GM13977 (cell line): ENCODE results near the gene MKX.

Experiments
- DNase-seq: peaks from one replicate; pipeline ENCODE4 v3.0.0; 2012; ENCODE audit warnings: low spot score
- in situ Hi-C: fragments of 300-500 bp; cut with MboI; formaldehyde crosslinking; loops from one replicate; pipeline ENCODE4 v1.12.0; 2022; ENCODE audit warnings: low sequenced_read_pairs, low pct_unique_long_range_greater_than_20kb, mixed read lengths, inconsistent platforms; ENCODE audit not compliant: unreplicated experiment
- TF ChIP-seq, protein P1 (sequence below): IDR thresholded peaks from 2 replicates; pipeline ENCODE4 v1.5.1; 2012; ENCODE audit warnings: mild to moderate bottlenecking, control low read depth; ENCODE audit not compliant: insufficient read depth; ENCODE audit errors: extremely low read depth, missing control alignments

Gene MKX

GRCh38 chr10:27654284-27654683 lies 91.3 kb downstream of the MKX start:
- no peak for DNase-seq
- TF ChIP-seq, protein P1, sequence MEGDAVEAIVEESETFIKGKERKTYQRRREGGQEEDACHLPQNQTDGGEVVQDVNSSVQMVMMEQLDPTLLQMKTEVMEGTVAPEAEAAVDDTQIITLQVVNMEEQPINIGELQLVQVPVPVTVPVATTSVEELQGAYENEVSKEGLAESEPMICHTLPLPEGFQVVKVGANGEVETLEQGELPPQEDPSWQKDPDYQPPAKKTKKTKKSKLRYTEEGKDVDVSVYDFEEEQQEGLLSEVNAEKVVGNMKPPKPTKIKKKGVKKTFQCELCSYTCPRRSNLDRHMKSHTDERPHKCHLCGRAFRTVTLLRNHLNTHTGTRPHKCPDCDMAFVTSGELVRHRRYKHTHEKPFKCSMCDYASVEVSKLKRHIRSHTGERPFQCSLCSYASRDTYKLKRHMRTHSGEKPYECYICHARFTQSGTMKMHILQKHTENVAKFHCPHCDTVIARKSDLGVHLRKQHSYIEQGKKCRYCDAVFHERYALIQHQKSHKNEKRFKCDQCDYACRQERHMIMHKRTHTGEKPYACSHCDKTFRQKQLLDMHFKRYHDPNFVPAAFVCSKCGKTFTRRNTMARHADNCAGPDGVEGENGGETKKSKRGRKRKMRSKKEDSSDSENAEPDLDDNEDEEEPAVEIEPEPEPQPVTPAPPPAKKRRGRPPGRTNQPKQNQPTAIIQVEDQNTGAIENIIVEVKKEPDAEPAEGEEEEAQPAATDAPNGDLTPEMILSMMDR = no peak
- in situ Hi-C loops = loop anchor here (10.0 kb wide), 1 partner anchor 209 kb away; no protein-coding TSS in a partner anchor

- in situ Hi-C loops = no loop called here
- TF ChIP-seq, protein P1 = no peak
These were observed 98.9 kb downstream of the MKX start for GRCh38 chr10:27646604-27647175.

DNA sequence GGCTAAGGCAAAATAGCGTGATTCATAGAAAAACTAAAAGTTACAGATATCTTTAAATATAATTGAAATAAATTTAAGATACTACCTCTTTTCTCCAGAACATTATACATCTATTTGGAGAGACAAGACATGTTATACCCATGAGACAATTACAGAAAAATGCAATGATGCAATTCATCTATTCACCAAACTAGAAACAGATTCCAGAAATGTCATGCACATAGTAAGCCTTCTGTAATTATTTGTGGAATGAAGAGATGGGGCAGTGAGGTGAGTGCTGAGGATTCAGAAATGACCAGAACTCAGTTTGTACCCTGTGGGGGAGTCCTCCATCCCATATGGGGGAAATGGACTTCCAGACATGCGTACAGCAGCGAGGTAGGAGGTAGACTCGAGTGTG lies 99.4 kb downstream of the MKX start:
- in situ Hi-C loops = no loop called here
- TF ChIP-seq, protein P1 = no peak
- DNase-seq = no peak

More at GRCh38 chr10:27646604-27647175, 98.9 kb downstream of the MKX start:
- no peak for DNase-seq

DNA sequence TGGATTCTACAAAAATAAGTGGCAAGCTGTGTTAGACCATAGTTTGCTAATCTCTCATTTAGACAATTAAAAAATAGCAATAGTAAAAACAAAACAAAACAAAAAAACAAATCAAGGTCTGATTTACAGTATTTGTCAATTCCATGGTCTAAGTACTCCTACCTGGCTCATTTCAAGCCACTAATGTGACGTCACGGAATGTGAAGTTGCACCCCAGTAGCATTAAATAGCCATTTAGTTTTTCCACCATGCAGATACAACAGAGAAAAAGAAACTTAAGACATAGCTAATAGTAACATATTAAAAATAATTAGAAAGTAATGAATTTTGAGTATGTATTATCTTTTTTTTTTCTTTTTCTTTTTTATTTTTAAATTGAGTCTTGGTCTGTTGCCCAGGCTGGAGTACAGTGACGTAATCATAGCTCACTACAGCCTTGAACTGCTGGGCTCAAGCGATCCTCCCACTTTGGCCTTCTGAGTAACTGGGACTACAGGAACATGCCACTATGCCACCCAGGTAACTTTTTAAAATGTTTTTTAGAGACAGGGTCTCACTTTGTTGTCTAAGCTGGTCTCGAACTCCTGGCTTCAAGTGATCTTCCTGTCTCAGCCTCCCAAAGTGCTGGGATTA lies 101.2 kb downstream of the MKX start:
- TF ChIP-seq, protein P1 = no peak
- in situ Hi-C loops = no loop called here
- DNase-seq = no peak

DNA sequence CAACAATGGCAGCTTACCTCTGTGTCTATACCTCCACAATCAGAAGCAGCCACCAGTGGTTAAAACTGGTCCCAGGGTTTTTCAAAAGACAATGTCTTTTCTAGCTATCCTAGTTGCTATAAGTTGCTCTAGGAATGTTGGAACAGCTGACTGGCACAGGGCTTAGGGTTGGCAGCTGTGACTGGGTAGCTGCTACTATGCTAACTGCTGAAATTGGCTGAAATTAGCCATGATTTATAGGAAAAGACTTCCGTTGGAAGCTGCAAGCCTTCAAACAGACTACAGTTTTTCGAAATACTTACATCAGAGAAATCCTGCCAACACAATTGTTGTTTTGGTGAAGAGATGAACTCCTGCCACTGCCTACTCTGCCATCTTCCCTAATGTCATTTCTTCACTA lies 102.3 kb downstream of the MKX start:
- in situ Hi-C loops = no loop called here
- TF ChIP-seq, protein P1 = no peak
- no peak for DNase-seq

DNA sequence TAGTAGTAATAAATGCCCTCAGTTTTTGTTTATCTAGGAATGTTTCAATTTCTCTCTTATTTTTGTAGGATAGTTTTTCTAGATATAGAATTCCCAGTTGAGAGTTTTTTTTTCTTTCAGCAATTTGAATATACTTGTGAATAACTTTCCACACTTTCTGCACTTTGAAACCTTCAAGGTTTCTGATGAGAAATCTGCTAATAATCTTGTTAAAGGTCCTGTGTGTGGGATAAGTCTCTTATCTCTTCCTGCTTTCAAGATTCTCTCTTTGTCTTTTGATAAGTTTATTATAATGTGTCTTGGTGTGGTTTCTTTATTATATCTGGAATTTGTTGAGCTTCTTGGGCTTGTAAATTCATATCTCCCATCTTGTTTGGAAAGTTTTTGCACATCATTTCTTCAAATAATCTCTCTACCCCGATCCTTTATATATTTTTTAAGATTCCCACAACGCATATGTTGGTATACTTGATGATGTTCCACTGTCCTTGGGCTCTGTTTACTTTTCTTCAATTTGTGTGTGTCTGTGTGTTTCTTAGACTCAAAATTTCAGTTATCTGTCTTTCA lies 103.5 kb downstream of the MKX start:
- in situ Hi-C loops = no loop called here
- TF ChIP-seq, protein P1 = no peak
- no peak for DNase-seq
